GM23248 (cell line): Measurements from ENCODE around the gene WBP1L. TPM values are rescaled to one million over a fixed set of nuclear protein-coding genes. Genes with fewer than 3 reads are reported as not detected.

Experiments used
- DNase-seq: peaks from one replicate; pipeline ENCODE4 v3.0.0-alpha.2; 2015
- H2AFZ ChIP-seq: fragments of 200-600 bp; sonication (generic); 2 replicates; pipeline ENCODE4 v1.6.1; 2016; ENCODE audit warnings: antibody characterized with exemption
- H3F3A ChIP-seq: fragments of 200-600 bp; sonication (generic); 2 replicates; pipeline ENCODE4 v1.6.1; 2016; ENCODE audit warnings: mild to moderate bottlenecking, antibody characterized with exemption, mixed run types; ENCODE audit not compliant: insufficient read depth
- H3K27ac ChIP-seq: fragments of 200-600 bp; sonication (generic); 2 replicates; pipeline ENCODE4 v1.5.1; 2016; ENCODE audit warnings: mild to moderate bottlenecking
- H3K27me3 ChIP-seq: fragments of 200-600 bp; sonication (generic); replicated peaks from 2 replicates; pipeline ENCODE4 v1.6.1; 2016; ENCODE audit warnings: mild to moderate bottlenecking; ENCODE audit not compliant: insufficient read depth
- H3K36me3 ChIP-seq: fragments of 200-600 bp; sonication (generic); 2 replicates; pipeline ENCODE4 v1.6.1; 2016; ENCODE audit warnings: low read depth, mild to moderate bottlenecking
- H3K4me1 ChIP-seq: fragments of 200-600 bp; sonication (generic); 2 replicates; pipeline ENCODE4 v1.6.1; 2016; ENCODE audit warnings: mild to moderate bottlenecking; ENCODE audit not compliant: insufficient read depth
- H3K4me2 ChIP-seq: fragments of 200-600 bp; sonication (generic); one replicate; pipeline ENCODE4 v1.6.1; 2016; ENCODE audit warnings: mild to moderate bottlenecking; ENCODE audit not compliant: unreplicated experiment
- H3K4me3 ChIP-seq: fragments of 200-600 bp; sonication (generic); 2 replicates; pipeline ENCODE4 v1.5.1; 2016; ENCODE audit warnings: mild to moderate bottlenecking
- H3K79me2 ChIP-seq: fragments of 200-600 bp; sonication (generic); 2 replicates; pipeline ENCODE4 v1.6.1; 2016; ENCODE audit warnings: mild to moderate bottlenecking; ENCODE audit not compliant: insufficient read depth
- H3K9ac ChIP-seq: fragments of 200-600 bp; sonication (generic); 2 replicates; pipeline ENCODE4 v1.6.1; 2016; ENCODE audit warnings: mild to moderate bottlenecking
- H3K9me2 ChIP-seq: fragments of 200-600 bp; sonication (generic); 2 replicates; pipeline ENCODE4 v1.6.1; 2016; ENCODE audit warnings: mixed run types, mild to moderate bottlenecking, moderate library complexity; ENCODE audit not compliant: insufficient read depth
- H3K9me3 ChIP-seq: fragments of 200-600 bp; sonication (generic); one replicate; pipeline ENCODE4 v1.6.1; 2017; ENCODE audit warnings: low read depth
- H4K20me1 ChIP-seq: fragments of 200-600 bp; sonication (generic); 2 replicates; pipeline ENCODE4 v1.6.0; 2016; ENCODE audit not compliant: insufficient read depth
- EZH2 ChIP-seq: fragments of 200-600 bp; sonication (generic); IDR thresholded peaks from 2 replicates; pipeline ENCODE4 v1.6.1; 2018; ENCODE audit warnings: antibody characterized with exemption, mild to moderate bottlenecking; ENCODE audit not compliant: insufficient read depth, poor library complexity, severe bottlenecking
- EZH2phosphoT487 ChIP-seq: fragments of 200-600 bp; sonication (generic); IDR thresholded peaks from 2 replicates; pipeline ENCODE4 v1.6.1; 2018; ENCODE audit warnings: antibody characterized with exemption, moderate library complexity, mild to moderate bottlenecking, low read depth; ENCODE audit not compliant: insufficient read depth
- WGBS, 2 experiments: methylation state at CpG; one replicate each; pipeline ENCODE4 v1.1.6; 2015 to 2017; ENCODE audit warnings: low lambda C conversion rate in 2 of 2, low coverage in 1 of 2; ENCODE audit errors: missing lambda C conversion rate in 2 of 2; 5-methylcytosine and 5-hydroxymethylcytosine counted together
- in situ Hi-C: fragments of 300-500 bp; cut with MboI; formaldehyde crosslinking; loops from 2 replicates; pipeline ENCODE4 v1.15.0; 2020
- polyA plus RNA-seq: library from polyadenylated mRNA; unstranded; fragments of >200 nt; fragmentation: Nextera tagmentation; extraction: Ambion mirVana; gene quantifications from 2 replicates; pipeline ENCODE4 v1.2.1, GENCODE V29; 2016
- total RNA-seq: library from RNA; depleted of rRNA; stranded (reverse); fragments of >200 nt; shearing (Covaris generic); gene quantifications from 2 replicates; pipeline ENCODE4 v1.2.3, GENCODE V29; 2014

The WBP1L gene
- total and polyA plus RNA-seq, 2 experiments from 2014 or later: 21.1 to 57.4 TPM

DNA sequence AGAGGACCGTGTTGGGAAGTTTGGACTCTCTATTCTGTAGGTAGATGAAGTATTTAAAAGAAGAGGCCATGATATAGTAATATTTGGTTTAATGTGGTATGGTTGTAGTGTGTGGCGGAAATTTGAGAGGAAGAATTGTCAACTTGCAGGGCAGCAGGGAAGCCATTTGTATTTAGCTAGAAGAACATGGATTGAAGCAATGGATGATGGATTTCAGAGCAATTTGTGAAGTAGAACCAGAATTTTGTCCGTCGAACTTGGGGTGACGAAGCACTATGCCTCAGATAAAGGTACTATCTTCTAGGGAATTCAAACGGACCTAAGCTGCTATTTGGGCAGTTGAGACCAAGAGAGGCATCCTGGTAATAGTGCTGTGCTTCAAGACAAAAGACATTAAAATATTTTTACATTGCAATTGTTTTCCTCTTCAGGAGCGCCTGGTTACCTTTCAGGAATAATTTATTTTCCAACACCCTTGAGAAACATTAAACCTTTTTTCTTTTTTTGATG lies 615 bp upstream of the WBP1L start:
- H3F3A ChIP-seq: no peaks in the 10 kb centered on the region
- no peak for DNase-seq
- WGBS, 2 experiments: 31 to 36% methylated on average over 7 of the region's 7 CpGs
- H3K9me3 ChIP-seq: no peaks in the 10 kb centered on the region
- H3K4me2 ChIP-seq: peak overlapping the region; percentile 49
- H3K79me2 ChIP-seq: peaks cover 44% of the 10 kb centered on the region
- TF ChIP-seq EZH2phosphoT487 (no peak), EZH2 (no peak)
- in situ Hi-C loops: loop anchor here (25.0 kb wide), 1 partner anchor 319 kb away; no protein-coding TSS in a partner anchor
- peaks cover 18% of the 10 kb centered on the region; the same call in 1 of the 2 replicates for H3K4me1 ChIP-seq
- H3K27me3 ChIP-seq: no peaks in the 10 kb centered on the region
- no peaks in the 10 kb centered on the region for H4K20me1 ChIP-seq
- no peaks in the 10 kb centered on the region for H3K36me3 ChIP-seq
- H2AFZ ChIP-seq: peak overlapping the region; percentile 99
- no peaks in the 10 kb centered on the region for H3K9me2 ChIP-seq
- no peak overlapping the region for H3K27ac ChIP-seq
- peak overlapping the region; percentile 14; the same call in 1 of the 2 replicates for H3K9ac ChIP-seq
- peak overlapping the region; percentile 46 for H3K4me3 ChIP-seq

DNA sequence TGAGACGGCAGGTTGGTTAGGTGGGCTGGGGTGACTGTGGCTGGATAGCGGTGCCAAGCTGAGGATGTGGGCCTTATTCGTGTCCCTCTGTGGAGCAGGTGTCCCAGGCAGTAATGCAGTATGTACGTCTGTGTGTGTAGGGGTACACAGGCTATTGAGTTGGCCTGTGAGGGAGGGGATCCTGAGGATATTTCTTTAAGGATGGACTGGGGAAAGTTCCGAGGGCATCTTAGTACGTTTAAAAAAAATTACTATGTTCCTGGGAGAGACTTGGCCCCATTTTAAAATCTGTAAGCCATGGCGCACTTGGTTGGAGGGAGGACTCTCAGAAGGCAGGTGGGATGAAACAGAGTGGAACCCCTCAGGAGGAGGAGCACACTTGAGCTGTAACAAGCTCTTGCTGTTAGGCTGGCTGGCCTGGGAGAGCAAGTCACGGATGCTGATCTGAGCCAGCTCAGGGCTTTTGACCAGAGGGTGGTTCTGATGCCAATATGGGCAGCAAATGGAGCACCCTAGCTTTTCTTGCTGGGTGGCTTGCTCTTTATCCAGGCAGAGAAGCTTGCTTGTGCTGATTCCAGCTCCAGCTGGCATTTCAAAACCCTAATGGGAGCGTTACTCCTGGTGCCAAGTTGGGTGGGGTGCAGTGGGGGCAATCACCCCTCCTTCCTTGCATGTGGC lies 765 bp downstream of the WBP1L start:
- 1 to 2% methylated on average over 9 of the region's 9 CpGs for WGBS, 2 experiments
- no peaks in the 10 kb centered on the region for H3K9me3 ChIP-seq
- peaks cover 18% of the 10 kb centered on the region; the same call in 1 of the 2 replicates for H3K4me1 ChIP-seq
- H3K27ac ChIP-seq: peak overlapping the region; percentile 43
- in situ Hi-C loops: loop anchor here (25.0 kb wide), 1 partner anchor 318 kb away; no protein-coding TSS in a partner anchor
- TF ChIP-seq EZH2phosphoT487: no peak
- TF ChIP-seq EZH2: no peak
- no peaks in the 10 kb centered on the region for H3K9me2 ChIP-seq
- peak overlapping the region; percentile 88 for H3K4me3 ChIP-seq
- peak overlapping the region; percentile 89 for H3K9ac ChIP-seq
- DNase-seq: peak; percentile 68
- no peaks in the 10 kb centered on the region for H3K36me3 ChIP-seq
- no peaks in the 10 kb centered on the region for H3F3A ChIP-seq
- H3K4me2 ChIP-seq: peak overlapping the region; percentile 97
- no peaks in the 10 kb centered on the region for H4K20me1 ChIP-seq
- no peaks in the 10 kb centered on the region for H3K27me3 ChIP-seq
- H3K79me2 ChIP-seq: peaks cover 58% of the 10 kb centered on the region
- H2AFZ ChIP-seq: 0 out of 2 replicates have a peak overlapping the region, but pooled peaks have one; percentile 6

DNA sequence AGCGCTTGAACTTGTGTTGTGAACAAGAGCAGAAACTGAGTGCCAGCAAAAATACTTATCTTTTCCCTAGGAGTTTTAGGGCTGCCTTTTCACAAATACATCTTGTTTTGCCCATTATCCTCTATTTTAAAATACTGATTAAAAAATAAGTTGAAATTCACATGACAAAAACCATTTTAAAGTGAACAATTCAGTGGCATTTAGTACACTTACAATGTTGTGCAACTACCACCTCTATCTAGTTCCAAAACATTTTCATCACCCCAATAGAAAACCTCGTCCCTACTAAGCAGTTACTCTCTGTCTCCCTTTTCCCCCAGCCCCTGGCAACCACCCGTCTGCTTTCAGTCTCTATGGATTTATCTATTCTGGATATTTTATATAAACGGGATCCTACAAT lies 1.4 kb downstream of the WBP1L start:
- H3F3A ChIP-seq: no peaks in the 10 kb centered on the region
- H3K4me3 ChIP-seq: peak overlapping the region; percentile 88
- 3 to 7% methylated on average over 4 of the region's 4 CpGs for WGBS, 2 experiments
- in situ Hi-C loops: loop anchor here (25.0 kb wide), 1 partner anchor 317 kb away; no protein-coding TSS in a partner anchor
- H3K36me3 ChIP-seq: no peaks in the 10 kb centered on the region
- H3K9me3 ChIP-seq: no peaks in the 10 kb centered on the region
- peak overlapping the region; percentile 89 for H3K9ac ChIP-seq
- peak overlapping the region; percentile 43 for H3K27ac ChIP-seq
- 0 out of 2 replicates have a peak overlapping the region, but pooled peaks have one; percentile 6 for H2AFZ ChIP-seq
- TF ChIP-seq EZH2: no peak
- TF ChIP-seq EZH2phosphoT487: no peak
- no peak for DNase-seq
- no peaks in the 10 kb centered on the region for H3K27me3 ChIP-seq
- H4K20me1 ChIP-seq: no peaks in the 10 kb centered on the region
- H3K4me1 ChIP-seq: peaks cover 18% of the 10 kb centered on the region; the same call in 1 of the 2 replicates
- H3K79me2 ChIP-seq: peaks cover 64% of the 10 kb centered on the region
- peak overlapping the region; percentile 97 for H3K4me2 ChIP-seq
- no peaks in the 10 kb centered on the region for H3K9me2 ChIP-seq

DNA sequence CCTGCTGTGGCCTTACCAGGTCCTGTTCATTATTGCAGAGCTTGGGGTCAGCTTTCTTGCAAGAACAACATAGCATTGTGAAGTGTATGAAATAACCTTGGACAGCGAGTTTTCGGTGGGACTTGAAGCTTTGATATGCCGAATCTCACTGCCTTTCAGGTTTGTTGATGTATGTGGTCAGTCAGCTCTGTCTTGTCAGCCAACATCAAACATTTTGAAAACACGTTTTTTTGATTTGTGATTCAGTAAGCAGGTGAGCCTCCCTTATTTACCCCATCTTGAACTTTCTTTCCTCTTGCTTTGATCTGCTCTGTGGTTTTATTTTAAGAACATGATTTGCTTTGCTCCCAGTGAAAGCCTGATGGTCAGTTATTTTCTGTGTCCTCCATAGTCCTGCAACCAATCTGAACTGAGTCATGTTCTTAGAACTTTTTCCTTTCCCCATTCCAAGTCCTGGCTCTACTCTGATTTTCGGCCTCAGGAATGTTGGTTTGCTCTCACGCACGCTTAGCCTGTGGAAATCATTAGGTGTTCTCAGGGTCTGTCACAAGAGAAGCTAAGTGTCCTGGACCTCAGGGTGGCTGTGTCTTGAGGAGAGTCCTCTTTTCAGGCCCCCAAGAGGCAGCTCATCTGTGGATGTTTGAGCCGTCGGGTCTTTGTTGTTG lies 8.7 kb downstream of the WBP1L start:
- Histone ChIP-seq H3K4me2 (peak overlapping the region; percentile 84), H3K9me3 (no peaks in the 10 kb centered on the region), H3K9ac (peak overlapping the region; percentile 80), H3K27me3 (no peaks in the 10 kb centered on the region), H4K20me1 (no peaks in the 10 kb centered on the region), H3K79me2 (peaks cover 86% of the 10 kb centered on the region), H3K27ac (peak overlapping the region; percentile 97), H3K36me3 (no peaks in the 10 kb centered on the region), H3K9me2 (no peaks in the 10 kb centered on the region), H3K4me1 (peaks cover 33% of the 10 kb centered on the region), H2AFZ (no peak overlapping the region), H3K4me3 (peak overlapping the region; percentile 44), H3F3A (peaks cover 37% of the 10 kb centered on the region)
- 44 to 47% methylated on average over 9 of the region's 9 CpGs for WGBS, 2 experiments
- peak; percentile 96 for DNase-seq
- TF ChIP-seq EZH2phosphoT487 (no peak), EZH2 (no peak)
- in situ Hi-C loops: no loop called here
